H1 (cell line): ENCODE measurements around the gene MAPK4. TPM values are rescaled to one million over a fixed set of nuclear protein-coding genes. Genes with fewer than 3 reads are reported as not detected.

Source experiments
- ATF2 ChIP-seq: IDR thresholded peaks from 2 replicates; pipeline ENCODE4 v1.6.1; 2012; ENCODE audit warnings: low read length, inconsistent platforms
- ATF3 ChIP-seq: IDR thresholded peaks from 2 replicates; pipeline ENCODE4 v1.6.1; 2011; ENCODE audit warnings: low read depth, mild to moderate bottlenecking, low read length; ENCODE audit not compliant: insufficient read depth
- CHD7 ChIP-seq: fragments of 300-600 bp; sonication (generic); IDR thresholded peaks from 2 replicates; pipeline ENCODE4 v1.7.1; 2012; ENCODE audit warnings: low read length, moderate library complexity, mild to moderate bottlenecking, inconsistent platforms; ENCODE audit not compliant: insufficient replicate concordance
- E2F6 ChIP-seq: IDR thresholded peaks from 2 replicates; pipeline ENCODE4 v1.6.1; 2012; ENCODE audit warnings: inconsistent platforms
- EGR1 ChIP-seq: IDR thresholded peaks from 2 replicates; pipeline ENCODE4 v1.6.1; 2011; ENCODE audit warnings: low read depth, low read length, borderline replicate concordance
- PHF8 ChIP-seq: fragments of 200-600 bp; sonication (generic); conservative IDR thresholded peaks from 2 replicates; pipeline ENCODE4 v1.7.1; 2012; ENCODE audit warnings: low read depth, mild to moderate bottlenecking, inconsistent platforms, low read length, moderate library complexity
- RBBP5 ChIP-seq: IDR thresholded peaks from 2 replicates; pipeline ENCODE4 v1.7.1; 2012; ENCODE audit warnings: low read depth, mild to moderate bottlenecking, inconsistent platforms, low read length, moderate library complexity, borderline replicate concordance
- ZNF274 ChIP-seq: IDR thresholded peaks from 2 replicates; pipeline ENCODE4 v1.7.0; 2012; ENCODE audit warnings: low read length, borderline replicate concordance; ENCODE audit errors: extremely low read depth
- polyA plus RNA-seq, 7 experiments: library from polyadenylated mRNA; depleted of rRNA in 3 of 7; stranded (reverse) in 5 of 7; unstranded in 2 of 7; fragments of >200 nt in 5 of 7; fragments of 200-250 nt in 2 of 7; gene quantifications; 1 replicate in 5 of 7; 2 replicates in 1 of 7; 4 replicates in 1 of 7; pipeline versions ENCODE4 v1.2.1 to v1.2.3, GENCODE V29; 2011 to 2013; ENCODE audit warnings: missing spikeins in 2 of 7, mixed read lengths in 2 of 7
- total RNA-seq: library from RNA; stranded (reverse); fragmentation: NEBNext Ultra II Directional; extraction: Animal tissue kit (Norgen Biotek cat#: 25700); gene quantifications from 2 replicates; pipeline ENCODE4 v1.2.1, GENCODE V29; 2021

MAPK4 gene
- total and polyA plus RNA-seq, 2 of the 8 experiments (the other 6 are each of a cell fraction or from before 2014, with no cell fraction given) = 3.2 to 3.7 TPM

- TF ChIP-seq PHF8 = no peak
- TF ChIP-seq CHD7 = no peak
- no peak for TF ChIP-seq RBBP5
- TF ChIP-seq ATF2 = no peak
- no peak for TF ChIP-seq ZNF274
- TF ChIP-seq ATF3 = no peak
- TF ChIP-seq E2F6 = no peak
- no peak for TF ChIP-seq EGR1
Measured at GRCh38 chr18:50558157-50558556, 1.7 kb upstream of the MAPK4 start (continued).
